ENCODE measurements around the gene TP73. TPM values are rescaled to one million over a fixed set of nuclear protein-coding genes. Genes with fewer than 3 reads are reported as not detected.

Gene TP73
- total RNA-seq, 1 experiment from 2014 or later = 11.9 TPM

DNA sequence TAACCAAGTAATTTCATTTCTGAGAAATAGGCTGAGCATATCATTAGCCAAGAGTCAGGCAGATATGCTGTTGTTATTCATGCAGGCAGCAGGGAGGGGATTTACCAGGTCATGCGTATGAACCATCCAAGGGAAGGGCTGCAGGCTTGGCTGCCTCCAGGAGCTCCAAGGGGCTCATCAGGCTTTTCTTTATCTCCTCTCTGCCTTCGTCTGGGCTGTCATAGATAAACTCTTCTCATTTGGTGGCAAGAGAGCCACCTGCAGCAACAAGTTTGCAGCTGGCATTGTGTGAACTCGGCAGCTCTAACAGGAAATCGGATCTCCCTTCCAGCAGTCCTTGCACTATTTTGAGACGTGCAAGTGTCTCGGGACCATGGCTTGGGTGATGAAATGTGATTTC, 107.5 kb downstream of the TP73 start:
- H3K27me3 ChIP-seq (replicated peaks; ENCODE audit: control insufficient read depth, insufficient read depth, low read length) = no peaks in the 10 kb centered on the region; the same call in 1 of the 2 replicates
- no peaks in the 10 kb centered on the region for H3K9me3 ChIP-seq
- ChIA-PET POLR2A (no interaction called here), CTCF (no interaction called here)
- H3K9me3 Mint-ChIP-seq (ENCODE audit: unreplicated experiment) = no peaks in the 10 kb centered on the region
- H3K27ac Mint-ChIP-seq (ENCODE audit: unreplicated experiment) = no peak overlapping the region
- DNase-seq = no peak
- TF ChIP-seq, protein P1, sequence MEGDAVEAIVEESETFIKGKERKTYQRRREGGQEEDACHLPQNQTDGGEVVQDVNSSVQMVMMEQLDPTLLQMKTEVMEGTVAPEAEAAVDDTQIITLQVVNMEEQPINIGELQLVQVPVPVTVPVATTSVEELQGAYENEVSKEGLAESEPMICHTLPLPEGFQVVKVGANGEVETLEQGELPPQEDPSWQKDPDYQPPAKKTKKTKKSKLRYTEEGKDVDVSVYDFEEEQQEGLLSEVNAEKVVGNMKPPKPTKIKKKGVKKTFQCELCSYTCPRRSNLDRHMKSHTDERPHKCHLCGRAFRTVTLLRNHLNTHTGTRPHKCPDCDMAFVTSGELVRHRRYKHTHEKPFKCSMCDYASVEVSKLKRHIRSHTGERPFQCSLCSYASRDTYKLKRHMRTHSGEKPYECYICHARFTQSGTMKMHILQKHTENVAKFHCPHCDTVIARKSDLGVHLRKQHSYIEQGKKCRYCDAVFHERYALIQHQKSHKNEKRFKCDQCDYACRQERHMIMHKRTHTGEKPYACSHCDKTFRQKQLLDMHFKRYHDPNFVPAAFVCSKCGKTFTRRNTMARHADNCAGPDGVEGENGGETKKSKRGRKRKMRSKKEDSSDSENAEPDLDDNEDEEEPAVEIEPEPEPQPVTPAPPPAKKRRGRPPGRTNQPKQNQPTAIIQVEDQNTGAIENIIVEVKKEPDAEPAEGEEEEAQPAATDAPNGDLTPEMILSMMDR (IDR thresholded peaks at IDR 0.05; ENCODE audit: insufficient read depth in 1 of 2, low read depth in 1 of 2, low read length in 1 of 2, severe bottlenecking in 1 of 2, unreplicated experiment in 1 of 2) = no peak
- H3K4me1 ChIP-seq = no peaks in the 10 kb centered on the region
- peaks cover 6% of the 10 kb centered on the region for H3K4me1 Mint-ChIP-seq (ENCODE audit: low read depth, unreplicated experiment)
- H3K27me3 Mint-ChIP-seq (ENCODE audit: insufficient read depth, unreplicated experiment) = peaks cover 16% of the 10 kb centered on the region
- BruUV-seq (replicated peaks) = no TSS peak
- intact Hi-C loops (cut with micrococcal nuclease; ENCODE audit: unreplicated experiment) = no loop called here
- H3K36me3 Mint-ChIP-seq (ENCODE audit: insufficient read depth, unreplicated experiment) = no peaks in the 10 kb centered on the region
- H3K4me3 ChIP-seq (ENCODE audit: low read depth, low read length) = no peak overlapping the region
- no peaks in the 10 kb centered on the region for H3K36me3 ChIP-seq (ENCODE audit: control insufficient read depth, insufficient read depth, low read length)
- no peak overlapping the region for H3K4me3 Mint-ChIP-seq (ENCODE audit: unreplicated experiment)

DNA sequence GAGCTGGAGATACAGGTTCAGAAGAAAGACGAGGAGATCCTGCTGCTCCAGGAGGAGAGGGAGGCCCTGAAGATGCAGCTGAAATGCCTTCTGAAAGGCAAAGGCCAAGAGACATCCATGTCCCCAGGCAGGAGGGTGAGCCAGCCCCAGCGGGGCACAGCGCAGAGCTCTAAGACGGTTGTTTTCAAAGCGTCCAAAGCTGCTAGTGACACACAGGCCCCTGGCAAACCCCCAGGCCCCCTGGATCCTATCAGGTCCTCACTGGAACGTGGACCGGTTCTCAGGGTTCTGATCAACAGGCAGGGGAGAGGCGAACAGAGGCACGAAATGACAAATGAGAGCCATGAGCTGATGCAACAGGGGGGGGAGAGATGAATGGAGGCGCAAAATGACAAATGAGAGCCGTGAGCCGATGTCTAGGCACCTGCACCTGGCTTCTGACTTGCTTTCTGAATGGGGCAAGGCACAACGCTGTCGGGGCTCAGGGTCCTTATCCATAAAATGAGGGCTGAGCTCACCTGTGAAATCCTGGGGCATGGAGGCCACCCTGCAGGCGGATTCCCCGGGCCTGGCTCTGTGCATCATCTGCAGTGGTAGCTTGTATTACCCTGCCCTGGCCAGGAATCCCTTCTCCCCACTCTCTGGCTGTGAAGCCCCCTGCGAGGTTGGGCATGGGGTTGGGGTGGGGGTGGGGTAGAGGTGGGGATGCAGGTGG, 109.1 kb downstream of the TP73 start:
- BruUV-seq (replicated peaks) = no TSS peak
- ChIA-PET POLR2A (no interaction called here), CTCF (no interaction called here)

DNA sequence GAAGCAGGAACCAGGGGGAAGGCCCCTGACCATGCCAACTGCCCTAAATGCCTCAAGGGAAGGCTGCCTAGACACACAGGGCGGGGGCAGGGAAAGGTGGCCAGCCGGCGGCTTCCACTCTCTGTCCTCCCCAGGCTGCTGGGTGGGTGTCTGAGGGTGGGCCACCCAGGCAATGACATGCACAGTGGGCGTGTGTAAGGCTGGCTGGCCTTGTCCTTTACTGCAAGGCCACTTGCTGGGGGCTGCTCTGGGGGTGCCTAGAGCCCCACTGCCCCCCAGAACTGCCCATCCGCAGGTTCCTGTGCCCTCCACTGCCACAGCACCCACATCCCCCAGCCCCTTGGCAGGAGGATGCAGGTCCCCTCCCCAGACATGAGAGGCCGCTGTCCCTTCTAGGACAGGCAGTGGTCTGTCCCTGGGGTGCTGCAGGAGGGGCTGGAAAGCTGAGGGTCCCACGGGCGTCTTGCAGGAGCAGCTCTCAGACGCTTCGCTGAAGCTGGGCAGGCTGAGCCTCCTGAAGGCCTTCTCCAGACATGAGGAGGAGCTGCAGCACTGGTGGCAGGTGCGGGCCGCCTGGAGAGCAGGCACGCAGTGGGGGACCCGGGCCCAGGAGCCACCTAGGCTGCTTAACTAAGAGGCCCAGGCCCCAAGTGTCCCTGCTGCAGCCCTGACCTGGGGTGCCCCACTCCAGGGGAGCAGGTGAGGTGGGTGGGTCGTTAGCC, 110.0 kb downstream of the TP73 start:
- Histone ChIP-seq H3K36me3 (ENCODE audit: control insufficient read depth, insufficient read depth, low read length) (no peaks in the 10 kb centered on the region), H3K4me1 (no peaks in the 10 kb centered on the region), H3K9me3 (no peaks in the 10 kb centered on the region), H3K27me3 (replicated peaks; ENCODE audit: control insufficient read depth, insufficient read depth, low read length) (no peaks in the 10 kb centered on the region), H3K4me3 (ENCODE audit: low read depth, low read length) (no peak overlapping the region)
- no TSS peak for BruUV-seq (replicated peaks)
- Mint-ChIP-seq H3K36me3 (ENCODE audit: insufficient read depth, unreplicated experiment) (no peaks in the 10 kb centered on the region), H3K27ac (ENCODE audit: unreplicated experiment) (no peak overlapping the region), H3K9me3 (ENCODE audit: unreplicated experiment) (peaks cover 7% of the 10 kb centered on the region), H3K27me3 (ENCODE audit: insufficient read depth, unreplicated experiment) (peaks cover 26% of the 10 kb centered on the region), H3K4me1 (ENCODE audit: low read depth, unreplicated experiment) (peaks cover 6% of the 10 kb centered on the region), H3K4me3 (ENCODE audit: unreplicated experiment) (no peak overlapping the region)
- intact Hi-C loops (cut with micrococcal nuclease; ENCODE audit: unreplicated experiment) = no loop called here
- ChIA-PET POLR2A (no interaction called here), CTCF (no interaction called here)
- TF ChIP-seq, protein P1 (IDR thresholded peaks at IDR 0.05; ENCODE audit: insufficient read depth in 1 of 2, low read depth in 1 of 2, low read length in 1 of 2, severe bottlenecking in 1 of 2, unreplicated experiment in 1 of 2) = no peak
- no peak for DNase-seq

More for the DNA sequence above, 109.1 kb downstream of the TP73 start:
- Mint-ChIP-seq H3K4me1 (ENCODE audit: low read depth, unreplicated experiment) (peaks cover 6% of the 10 kb centered on the region), H3K36me3 (ENCODE audit: insufficient read depth, unreplicated experiment) (no peaks in the 10 kb centered on the region), H3K27ac (ENCODE audit: unreplicated experiment) (no peak overlapping the region), H3K4me3 (ENCODE audit: unreplicated experiment) (no peak overlapping the region), H3K27me3 (ENCODE audit: insufficient read depth, unreplicated experiment) (peaks cover 26% of the 10 kb centered on the region), H3K9me3 (ENCODE audit: unreplicated experiment) (peaks cover 7% of the 10 kb centered on the region)
- TF ChIP-seq, protein P1 (IDR thresholded peaks at IDR 0.05; ENCODE audit: insufficient read depth in 1 of 2, low read depth in 1 of 2, low read length in 1 of 2, severe bottlenecking in 1 of 2, unreplicated experiment in 1 of 2) = no peak
- H3K27me3 ChIP-seq (replicated peaks; ENCODE audit: control insufficient read depth, insufficient read depth, low read length) = no peaks in the 10 kb centered on the region; the same call in 1 of the 2 replicates
- H3K9me3 ChIP-seq = no peaks in the 10 kb centered on the region
- H3K4me3 ChIP-seq (ENCODE audit: low read depth, low read length) = no peak overlapping the region
- intact Hi-C loops (cut with micrococcal nuclease; ENCODE audit: unreplicated experiment) = no loop called here
- no peaks in the 10 kb centered on the region for H3K36me3 ChIP-seq (ENCODE audit: control insufficient read depth, insufficient read depth, low read length)
- DNase-seq = no peak
- no peaks in the 10 kb centered on the region for H3K4me1 ChIP-seq
